Measurements from ENCODE around the gene SCN8A. TPM values are rescaled to one million over a fixed set of nuclear protein-coding genes. Genes with fewer than 3 reads are reported as not detected.

SCN8A gene
- total RNA-seq, 1 experiment from 2014 or later, result 5.4 TPM

DNA sequence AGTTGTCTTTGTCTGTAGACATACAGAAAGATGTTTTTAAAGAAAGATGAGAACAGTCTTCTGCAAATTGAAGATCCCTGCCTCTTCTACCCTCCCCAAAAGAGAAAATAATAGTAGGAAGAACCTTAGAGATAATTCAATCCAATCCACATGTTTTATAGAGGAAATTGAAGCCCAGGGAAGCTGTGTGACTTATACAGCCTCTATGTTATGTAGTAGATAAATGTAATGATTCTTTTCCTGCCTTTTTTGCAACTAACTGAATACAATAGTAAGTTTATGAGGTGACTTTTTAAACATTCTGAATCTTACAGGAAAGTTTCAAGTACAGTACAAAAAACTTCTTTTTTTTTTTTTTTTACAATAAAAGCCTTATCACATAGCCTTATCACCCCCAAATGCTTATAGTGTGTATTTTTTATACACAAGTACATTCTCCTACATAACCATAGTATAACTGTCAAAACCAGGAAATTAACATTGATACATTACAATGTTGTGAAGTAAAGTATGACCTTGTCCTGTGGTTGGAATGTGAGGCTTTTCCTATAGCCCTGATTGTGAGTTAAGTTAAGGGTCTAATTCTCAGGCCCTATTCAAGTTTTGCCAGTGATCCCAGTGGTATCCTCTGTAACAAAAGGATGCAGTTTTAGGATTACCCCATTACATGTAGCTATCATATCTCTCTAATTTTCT lies 163.1 kb downstream of the SCN8A start:
- POLR2A ChIA-PET (ENCODE audit: low non-redundant PET), result no interaction called here
- CTCF ChIA-PET, result no interaction called here
- BruUV-seq (replicated peaks), result no TSS peak
- Histone ChIP-seq H3K27me3 (replicated peaks; ENCODE audit: insufficient read depth, low read depth, low read length, poor library complexity) (no peaks in the 10 kb centered on the region), H3K9me3 (ENCODE audit: low read depth, low read length, poor library complexity, severe bottlenecking) (no peaks in the 10 kb centered on the region), H3K27ac (ENCODE audit: low read depth, low read length, poor library complexity, severe bottlenecking) (no peak overlapping the region), H3K4me1 (ENCODE audit: insufficient read depth, low read length, poor library complexity, severe bottlenecking) (peaks cover 11% of the 10 kb centered on the region), H3K4me3 (ENCODE audit: low read depth, low read length, poor library complexity, severe bottlenecking) (no peak overlapping the region), H3K36me3 (ENCODE audit: insufficient read depth, low read length, poor library complexity, severe bottlenecking) (no peaks in the 10 kb centered on the region)
- intact Hi-C loops (cut with micrococcal nuclease; ENCODE audit: unreplicated experiment), result no loop called here
- DNase-seq (ENCODE audit: low spot score), result peak; percentile 74
- TF ChIP-seq EZH2 (IDR thresholded peaks at IDR 0.05; ENCODE audit: borderline replicate concordance, low read depth, low read length, poor library complexity, severe bottlenecking), result no peak
- TF ChIP-seq, protein P1, sequence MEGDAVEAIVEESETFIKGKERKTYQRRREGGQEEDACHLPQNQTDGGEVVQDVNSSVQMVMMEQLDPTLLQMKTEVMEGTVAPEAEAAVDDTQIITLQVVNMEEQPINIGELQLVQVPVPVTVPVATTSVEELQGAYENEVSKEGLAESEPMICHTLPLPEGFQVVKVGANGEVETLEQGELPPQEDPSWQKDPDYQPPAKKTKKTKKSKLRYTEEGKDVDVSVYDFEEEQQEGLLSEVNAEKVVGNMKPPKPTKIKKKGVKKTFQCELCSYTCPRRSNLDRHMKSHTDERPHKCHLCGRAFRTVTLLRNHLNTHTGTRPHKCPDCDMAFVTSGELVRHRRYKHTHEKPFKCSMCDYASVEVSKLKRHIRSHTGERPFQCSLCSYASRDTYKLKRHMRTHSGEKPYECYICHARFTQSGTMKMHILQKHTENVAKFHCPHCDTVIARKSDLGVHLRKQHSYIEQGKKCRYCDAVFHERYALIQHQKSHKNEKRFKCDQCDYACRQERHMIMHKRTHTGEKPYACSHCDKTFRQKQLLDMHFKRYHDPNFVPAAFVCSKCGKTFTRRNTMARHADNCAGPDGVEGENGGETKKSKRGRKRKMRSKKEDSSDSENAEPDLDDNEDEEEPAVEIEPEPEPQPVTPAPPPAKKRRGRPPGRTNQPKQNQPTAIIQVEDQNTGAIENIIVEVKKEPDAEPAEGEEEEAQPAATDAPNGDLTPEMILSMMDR (conservative IDR thresholded peaks at IDR 0.05; ENCODE audit: low read depth, low read length), result no peak

DNA sequence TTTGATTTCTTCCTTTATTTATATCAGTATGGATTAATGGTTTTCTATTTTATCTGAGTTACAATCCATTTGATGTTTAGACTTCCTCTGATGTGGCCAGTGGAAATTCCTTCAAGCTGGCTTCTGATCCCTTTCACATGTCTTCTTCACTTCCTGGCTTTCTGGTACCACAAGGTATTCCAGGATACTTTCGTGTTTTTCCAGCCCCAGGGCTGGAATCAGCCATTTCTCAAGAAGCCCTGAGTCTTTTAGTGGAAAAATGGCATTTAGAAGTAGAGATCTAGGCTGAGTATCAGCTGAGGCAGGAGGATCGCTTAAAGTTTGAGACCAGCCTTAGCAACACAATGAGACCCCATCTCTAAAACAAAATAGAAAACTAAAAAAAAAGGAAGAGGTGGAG lies 164.2 kb downstream of the SCN8A start:
- no peak for DNase-seq (ENCODE audit: low spot score)
- Histone ChIP-seq H3K36me3 (ENCODE audit: insufficient read depth, low read length, poor library complexity, severe bottlenecking) (no peaks in the 10 kb centered on the region), H3K9me3 (ENCODE audit: low read depth, low read length, poor library complexity, severe bottlenecking) (no peaks in the 10 kb centered on the region), H3K4me1 (ENCODE audit: insufficient read depth, low read length, poor library complexity, severe bottlenecking) (peaks cover 11% of the 10 kb centered on the region), H3K4me3 (ENCODE audit: low read depth, low read length, poor library complexity, severe bottlenecking) (no peak overlapping the region), H3K27me3 (replicated peaks; ENCODE audit: insufficient read depth, low read depth, low read length, poor library complexity) (no peaks in the 10 kb centered on the region), H3K27ac (ENCODE audit: low read depth, low read length, poor library complexity, severe bottlenecking) (no peak overlapping the region)
- CTCF ChIA-PET, result no interaction called here
- POLR2A ChIA-PET (ENCODE audit: low non-redundant PET), result no interaction called here
- intact Hi-C loops (cut with micrococcal nuclease; ENCODE audit: unreplicated experiment), result no loop called here
- no TSS peak for BruUV-seq (replicated peaks)
- TF ChIP-seq EZH2 (IDR thresholded peaks at IDR 0.05; ENCODE audit: borderline replicate concordance, low read depth, low read length, poor library complexity, severe bottlenecking), result no peak
- TF ChIP-seq, protein P1 (conservative IDR thresholded peaks at IDR 0.05; ENCODE audit: low read depth, low read length), result no peak

DNA sequence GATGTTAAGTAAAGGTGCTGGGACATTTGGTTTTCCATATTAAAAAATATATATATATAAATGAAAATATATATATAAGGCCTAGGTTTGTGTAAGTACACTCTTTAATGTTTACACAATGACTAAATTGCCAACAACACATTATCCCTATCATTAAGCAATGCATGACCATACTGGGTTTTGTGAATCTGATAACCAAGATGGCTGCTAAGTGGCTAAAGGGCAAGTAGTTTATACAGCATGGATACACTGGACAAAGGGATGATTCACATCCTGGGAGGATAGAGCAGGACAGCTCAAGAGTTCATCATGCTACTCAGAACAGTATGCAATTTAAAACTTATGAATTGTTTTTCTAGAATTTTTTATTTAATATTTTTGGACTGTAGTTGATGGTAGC lies 168.1 kb downstream of the SCN8A start:
- Histone ChIP-seq H3K9me3 (ENCODE audit: low read depth, low read length, poor library complexity, severe bottlenecking) (no peaks in the 10 kb centered on the region), H3K4me1 (ENCODE audit: insufficient read depth, low read length, poor library complexity, severe bottlenecking) (peaks cover 9% of the 10 kb centered on the region), H3K27ac (ENCODE audit: low read depth, low read length, poor library complexity, severe bottlenecking) (no peak overlapping the region), H3K27me3 (replicated peaks; ENCODE audit: insufficient read depth, low read depth, low read length, poor library complexity) (no peaks in the 10 kb centered on the region), H3K4me3 (ENCODE audit: low read depth, low read length, poor library complexity, severe bottlenecking) (no peak overlapping the region), H3K36me3 (ENCODE audit: insufficient read depth, low read length, poor library complexity, severe bottlenecking) (no peaks in the 10 kb centered on the region)
- TF ChIP-seq, protein P1 (conservative IDR thresholded peaks at IDR 0.05; ENCODE audit: low read depth, low read length), result no peak
- no peak for TF ChIP-seq EZH2 (IDR thresholded peaks at IDR 0.05; ENCODE audit: borderline replicate concordance, low read depth, low read length, poor library complexity, severe bottlenecking)
- no peak for DNase-seq (ENCODE audit: low spot score)
- POLR2A ChIA-PET (ENCODE audit: low non-redundant PET), result no interaction called here
- intact Hi-C loops (cut with micrococcal nuclease; ENCODE audit: unreplicated experiment), result no loop called here
- CTCF ChIA-PET, result no interaction called here
- BruUV-seq (replicated peaks), result no TSS peak

Measured in A673 (cell line).